ENCODE measurements around the gene DBNL.

GRCh38 chr7:44108768-44109750 lies 64.6 kb downstream of the DBNL start:
- no peak for TF ChIP-seq RAD21 (IDR thresholded peaks at IDR 0.05; ENCODE audit: low read depth)
- TF ChIP-seq TCF12 (IDR thresholded peaks at IDR 0.05; ENCODE audit: low read depth): no peak
- TF ChIP-seq EP300 (IDR thresholded peaks at IDR 0.05; ENCODE audit: borderline replicate concordance): no peak
- TF ChIP-seq YY1 (IDR thresholded peaks at IDR 0.05; ENCODE audit: low read depth): no peak
- TF ChIP-seq TEAD4 (IDR thresholded peaks at IDR 0.05): no peak
- no peak for TF ChIP-seq ZBTB7A (IDR thresholded peaks at IDR 0.05; ENCODE audit: low read depth)
- no peak for TF ChIP-seq FOXM1 (IDR thresholded peaks at IDR 0.05; ENCODE audit: borderline replicate concordance, low read depth)
- no peak for TF ChIP-seq EGR1 (IDR thresholded peaks at IDR 0.05)
- TF ChIP-seq REST (IDR thresholded peaks at IDR 0.05; ENCODE audit: low read depth): no peak
- no peak for TF ChIP-seq TAF1 (IDR thresholded peaks at IDR 0.05; ENCODE audit: low read depth)
- TF ChIP-seq, protein P1, sequence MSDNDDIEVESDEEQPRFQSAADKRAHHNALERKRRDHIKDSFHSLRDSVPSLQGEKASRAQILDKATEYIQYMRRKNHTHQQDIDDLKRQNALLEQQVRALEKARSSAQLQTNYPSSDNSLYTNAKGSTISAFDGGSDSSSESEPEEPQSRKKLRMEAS (IDR thresholded peaks at IDR 0.05): no peak
- no peak for TF ChIP-seq CEBPB (IDR thresholded peaks at IDR 0.05)

Data from Ishikawa (cell line).